CD14-positive monocyte (primary cell): ENCODE data around the gene CTTN. TPM values are rescaled to one million over a fixed set of nuclear protein-coding genes. Genes with fewer than 3 reads are reported as not detected.

ENCODE experiments used
- DNase-seq, 3 donors: peaks; one replicate each; pipeline ENCODE4 v3.0.0-alpha.2; 2011 to 2022
- H2AFZ ChIP-seq: 2 replicates; pipeline ENCODE4 v1.6.0; 2012; ENCODE audit warnings: mild to moderate bottlenecking, low read depth, low read length, inconsistent platforms; ENCODE audit not compliant: insufficient read depth, poor library complexity, severe bottlenecking
- H3K27ac ChIP-seq, 2 donors: 1 replicate in 1 of 2; 2 replicates in 1 of 2; pipeline ENCODE4 v1.5.1; 2012 to 2013; ENCODE audit warnings: low read length in 2 of 2, control low read depth in 1 of 2, inconsistent platforms in 1 of 2, low read depth in 1 of 2, mild to moderate bottlenecking in 1 of 2
- H3K27me3 ChIP-seq, 2 donors: one replicate each; pipeline versions ENCODE4 v1.6.0 to v1.6.1; 2011 to 2013; ENCODE audit warnings: low read length in 2 of 2; ENCODE audit not compliant: control insufficient read depth in 2 of 2, insufficient read depth in 2 of 2
- H3K36me3 ChIP-seq, 2 donors: replicated peaks in 1 of 2; 1 replicate in 1 of 2; 2 replicates in 1 of 2; pipeline versions ENCODE4 v1.5.1 to v1.6.1; 2012 to 2013; ENCODE audit warnings: low read length in 2 of 2, control low read depth in 1 of 2, inconsistent platforms in 1 of 2, mild to moderate bottlenecking in 1 of 2; ENCODE audit not compliant: insufficient read depth in 2 of 2, control insufficient read depth in 1 of 2
- H3K4me1 ChIP-seq, 2 donors: 1 replicate in 1 of 2; 2 replicates in 1 of 2; pipeline versions ENCODE4 v1.5.1 to v1.6.1; 2012 to 2013; ENCODE audit warnings: low read length in 2 of 2, control low read depth in 1 of 2, inconsistent platforms in 1 of 2, mild to moderate bottlenecking in 1 of 2, moderate library complexity in 1 of 2; ENCODE audit not compliant: insufficient read depth in 2 of 2, control insufficient read depth in 1 of 2
- H3K4me2 ChIP-seq: replicated peaks from 2 replicates; pipeline ENCODE3; 2012; ENCODE audit warnings: low read length, moderate library complexity, mild to moderate bottlenecking; ENCODE audit not compliant: poor library complexity, severe bottlenecking; ENCODE audit errors: extremely low read depth
- H3K4me3 ChIP-seq, 3 experiments: fragments of 200-600 bp in 1 of 3; sonication (generic) in 1 of 3; replicated peaks in 1 of 3; 1 replicate in 2 of 3; 2 replicates in 1 of 3; pipeline ENCODE4 v1.5.1; 2011 to 2013; ENCODE audit warnings: low read length in 3 of 3, mild to moderate bottlenecking in 3 of 3, control low read depth in 2 of 3, low read depth in 2 of 3, inconsistent platforms in 1 of 3, moderate library complexity in 1 of 3
- H3K79me2 ChIP-seq: 2 replicates; pipeline ENCODE4 v1.6.0; 2012; ENCODE audit warnings: mild to moderate bottlenecking, control low read depth, inconsistent platforms, low read length, moderate library complexity; ENCODE audit not compliant: insufficient read depth
- H3K9ac ChIP-seq: 2 replicates; pipeline ENCODE4 v1.6.0; 2017; ENCODE audit warnings: low read length, mild to moderate bottlenecking; ENCODE audit not compliant: insufficient read depth, poor library complexity, severe bottlenecking
- H3K9me3 ChIP-seq, 2 donors: replicated peaks in 1 of 2; 1 replicate in 1 of 2; 2 replicates in 1 of 2; pipeline versions ENCODE4 v1.5.1 to v1.6.1; 2012 to 2013; ENCODE audit warnings: low read length in 2 of 2, control low read depth in 1 of 2; ENCODE audit not compliant: control insufficient read depth in 1 of 2, insufficient read depth in 1 of 2
- H4K20me1 ChIP-seq: 2 replicates; pipeline ENCODE4 v1.6.0; 2012; ENCODE audit warnings: mild to moderate bottlenecking, low read length, control low read depth, moderate library complexity; ENCODE audit not compliant: insufficient read depth
- H3K27ac Mint-ChIP-seq, 7 donors: one replicate each; pipeline ENCODE4 v1.8.0; 2020; ENCODE audit warnings: mild to moderate bottlenecking in 7 of 7, mixed read lengths in 7 of 7, moderate library complexity in 6 of 7, inconsistent platforms in 2 of 7
- H3K27me3 Mint-ChIP-seq, 3 donors: one replicate each; pipeline ENCODE4 v1.8.0; 2021 to 2022; ENCODE audit warnings: low read depth in 3 of 3, mild to moderate bottlenecking in 3 of 3, mixed read lengths in 3 of 3, moderate library complexity in 3 of 3, inconsistent platforms in 1 of 3
- H3K36me3 Mint-ChIP-seq, 2 donors: one replicate each; pipeline ENCODE4 v1.8.0; 2020; ENCODE audit warnings: mixed read lengths in 2 of 2, inconsistent platforms in 1 of 2, mild to moderate bottlenecking in 1 of 2
- H3K4me1 Mint-ChIP-seq: one replicate; pipeline ENCODE4 v1.8.0; 2020; ENCODE audit warnings: mild to moderate bottlenecking, mixed read lengths
- H3K4me3 Mint-ChIP-seq, 2 donors: one replicate each; pipeline ENCODE4 v1.8.0; 2020; ENCODE audit warnings: mild to moderate bottlenecking in 2 of 2, mixed read lengths in 2 of 2, moderate library complexity in 1 of 2
- H3K9me3 Mint-ChIP-seq, 7 donors: one replicate each; pipeline ENCODE4 v1.8.0; 2020 to 2022; ENCODE audit warnings: mixed read lengths in 7 of 7, mild to moderate bottlenecking in 6 of 7, moderate library complexity in 6 of 7, inconsistent platforms in 2 of 7
- WGBS: methylation state at CpG from one replicate; pipeline ENCODE4 v1.1.5; 2013; ENCODE audit warnings: missing lambda C conversion rate; ENCODE audit not compliant: insufficient coverage; 5-methylcytosine and 5-hydroxymethylcytosine counted together
- intact Hi-C, 2 donors: fragments of 100-400 bp; cut with micrococcal nuclease; formaldehyde crosslinking; loops; one replicate each; pipeline versions ENCODE4 v1.15.0 to v1.15.1; 2023
- polyA plus RNA-seq, 3 donors: library from polyadenylated mRNA; depleted of rRNA in 1 of 3; unstranded in 2 of 3; stranded (reverse) in 1 of 3; fragments of 300-500 nt in 2 of 3; fragments of >200 nt in 1 of 3; fragmentation: Illumina TruSeq in 2 of 3; gene quantifications; 1 replicate in 2 of 3; 2 replicates in 1 of 3; pipeline ENCODE4 v1.2.3, GENCODE V29; 2012 to 2021
- TF ChIP-seq, protein P1 (sequence below): fragments of 200-600 bp; IDR thresholded peaks from one replicate; pipeline ENCODE4 v1.8.0; 2022; ENCODE audit warnings: antibody characterized with exemption, mild to moderate bottlenecking

Gene CTTN
- polyA plus RNA-seq, 3 donors, result 0.05 to 0.11 TPM; not detected in 1

GRCh38 chr11:70394211-70394950 is 3.9 kb upstream of the CTTN start:
- Histone ChIP-seq H3K4me3 (no peak overlapping the region), H3K9me3 (peaks cover 0 to 7% of the 10 kb centered on the region in 2 donors), H3K27me3 (peaks cover 73 to 89% of the 10 kb centered on the region in 2 donors), H2AFZ (no peak overlapping the region), H3K79me2 (no peaks in the 10 kb centered on the region), H3K27ac (no peak overlapping the region), H3K4me1 (peaks cover 27 to 30% of the 10 kb centered on the region in 2 donors), H3K4me2 (no peak overlapping the region), H4K20me1 (peaks cover 34% of the 10 kb centered on the region), H3K36me3 (no peaks in the 10 kb centered on the region), H3K9ac (no peak overlapping the region)
- intact Hi-C loops, result no loop called here
- H3K36me3 Mint-ChIP-seq, result peaks cover 0 to 5% of the 10 kb centered on the region in 2 donors
- H3K27me3 Mint-ChIP-seq, result peaks cover 88 to 95% (median 92%) of the 10 kb centered on the region in 3 donors
- TF ChIP-seq, protein P1, sequence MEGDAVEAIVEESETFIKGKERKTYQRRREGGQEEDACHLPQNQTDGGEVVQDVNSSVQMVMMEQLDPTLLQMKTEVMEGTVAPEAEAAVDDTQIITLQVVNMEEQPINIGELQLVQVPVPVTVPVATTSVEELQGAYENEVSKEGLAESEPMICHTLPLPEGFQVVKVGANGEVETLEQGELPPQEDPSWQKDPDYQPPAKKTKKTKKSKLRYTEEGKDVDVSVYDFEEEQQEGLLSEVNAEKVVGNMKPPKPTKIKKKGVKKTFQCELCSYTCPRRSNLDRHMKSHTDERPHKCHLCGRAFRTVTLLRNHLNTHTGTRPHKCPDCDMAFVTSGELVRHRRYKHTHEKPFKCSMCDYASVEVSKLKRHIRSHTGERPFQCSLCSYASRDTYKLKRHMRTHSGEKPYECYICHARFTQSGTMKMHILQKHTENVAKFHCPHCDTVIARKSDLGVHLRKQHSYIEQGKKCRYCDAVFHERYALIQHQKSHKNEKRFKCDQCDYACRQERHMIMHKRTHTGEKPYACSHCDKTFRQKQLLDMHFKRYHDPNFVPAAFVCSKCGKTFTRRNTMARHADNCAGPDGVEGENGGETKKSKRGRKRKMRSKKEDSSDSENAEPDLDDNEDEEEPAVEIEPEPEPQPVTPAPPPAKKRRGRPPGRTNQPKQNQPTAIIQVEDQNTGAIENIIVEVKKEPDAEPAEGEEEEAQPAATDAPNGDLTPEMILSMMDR, result no peak
- peaks cover 20% of the 10 kb centered on the region for H3K4me1 Mint-ChIP-seq
- no peak overlapping the region for H3K27ac Mint-ChIP-seq
- peak overlapping the region in 1 of 2 donors; percentile 61 for H3K4me3 Mint-ChIP-seq
- 92% methylated on average over 9 of the region's 15 CpGs for WGBS
- no peak for DNase-seq
- peaks cover 3 to 28% (median 10%) of the 10 kb centered on the region in 7 donors for H3K9me3 Mint-ChIP-seq

GRCh38 chr11:70397336-70397982 is 870 bp upstream of the CTTN start:
- no peak overlapping the region for H2AFZ ChIP-seq
- no peak overlapping the region for H3K9ac ChIP-seq
- H4K20me1 ChIP-seq, result peaks cover 47% of the 10 kb centered on the region
- H3K4me3 ChIP-seq, result peak overlapping the region in 1 of 3 experiments; percentile 55
- peaks cover 31% of the 10 kb centered on the region for H3K4me1 Mint-ChIP-seq
- peak overlapping the region; percentile 68 for H3K4me2 ChIP-seq
- H3K36me3 ChIP-seq, result no peaks in the 10 kb centered on the region
- H3K79me2 ChIP-seq, result no peaks in the 10 kb centered on the region
- H3K27me3 ChIP-seq, result peaks cover 79 to 91% of the 10 kb centered on the region in 2 donors
- peak overlapping the region; percentile 32 to 97 for H3K4me3 Mint-ChIP-seq
- peaks cover 3 to 34% (median 14%) of the 10 kb centered on the region in 7 donors for H3K9me3 Mint-ChIP-seq
- peaks cover 35 to 36% of the 10 kb centered on the region in 2 donors for H3K4me1 ChIP-seq
- H3K27ac ChIP-seq, result no peak overlapping the region
- peak overlapping the region in 5 of 7 donors; percentile 27 to 77 (median 39) for H3K27ac Mint-ChIP-seq
- 34% methylated on average over 18 of the region's 18 CpGs for WGBS
- intact Hi-C loops, result no loop called here
- H3K9me3 ChIP-seq, result peaks cover 0 to 23% of the 10 kb centered on the region in 2 donors
- TF ChIP-seq, protein P1, result no peak
- H3K36me3 Mint-ChIP-seq, result peaks cover 0 to 9% of the 10 kb centered on the region in 2 donors
- peaks cover 90 to 98% (median 93%) of the 10 kb centered on the region in 3 donors for H3K27me3 Mint-ChIP-seq
- DNase-seq, result peak in 2 of 3 donors; percentile 4 to 17
